Fibroblast of villous mesenchyme (primary cell): Measurements from ENCODE around the gene DOCK4. TPM values are rescaled to one million over a fixed set of nuclear protein-coding genes. Genes with fewer than 3 reads are reported as not detected.
A peak's percentile ranks its signal among the peaks of the same experiment; 100 is the strongest.

ENCODE experiments used
- DNase-seq: peaks from one replicate; pipeline ENCODE4 v3.0.0-alpha.2; 2010; ENCODE audit warnings: low read depth
- H3K4me3 ChIP-seq: 2 replicates; pipeline ENCODE4 v1.5.1; 2011; ENCODE audit warnings: low read depth, mild to moderate bottlenecking, low read length
- CTCF ChIP-seq: IDR thresholded peaks from 2 replicates; pipeline ENCODE4 v1.5.1; 2012; ENCODE audit warnings: low read depth, mild to moderate bottlenecking, low read length; ENCODE audit not compliant: insufficient read depth
- total RNA-seq: library from RNA; depleted of rRNA; stranded (reverse); fragments of >200 nt; gene quantifications from 2 replicates; pipeline ENCODE4 v1.2.3, GENCODE V29; 2012

DOCK4 gene
- total RNA-seq, 1 donor, result 43.6 TPM

DNA sequence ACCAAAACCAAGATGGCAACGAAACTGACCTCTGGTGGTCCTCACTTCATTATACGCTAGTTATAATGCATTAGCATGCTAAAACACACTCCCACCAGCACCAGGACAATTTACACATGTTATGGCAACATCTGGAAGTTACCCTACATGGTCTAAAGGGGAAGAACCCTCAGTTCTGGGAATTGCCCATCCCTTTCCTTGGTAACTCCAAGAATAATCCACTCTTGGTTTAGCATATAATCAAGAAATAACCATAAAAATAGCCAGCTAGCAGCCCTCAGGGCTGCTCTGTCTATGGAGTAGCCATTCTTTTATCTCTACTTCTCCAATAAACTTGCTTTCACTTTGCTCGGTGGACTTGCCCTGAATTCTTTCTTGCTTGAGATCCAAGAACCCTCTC lies 191.1 kb downstream of the DOCK4 start:
- TF ChIP-seq CTCF, result no peak
- no peak for DNase-seq
- H3K4me3 ChIP-seq, result no peak overlapping the region

GRCh38 chr7:112014347-112014746 lies 191.9 kb downstream of the DOCK4 start:
- DNase-seq, result no peak
- TF ChIP-seq CTCF, result no peak
- H3K4me3 ChIP-seq, result no peak overlapping the region

DNA sequence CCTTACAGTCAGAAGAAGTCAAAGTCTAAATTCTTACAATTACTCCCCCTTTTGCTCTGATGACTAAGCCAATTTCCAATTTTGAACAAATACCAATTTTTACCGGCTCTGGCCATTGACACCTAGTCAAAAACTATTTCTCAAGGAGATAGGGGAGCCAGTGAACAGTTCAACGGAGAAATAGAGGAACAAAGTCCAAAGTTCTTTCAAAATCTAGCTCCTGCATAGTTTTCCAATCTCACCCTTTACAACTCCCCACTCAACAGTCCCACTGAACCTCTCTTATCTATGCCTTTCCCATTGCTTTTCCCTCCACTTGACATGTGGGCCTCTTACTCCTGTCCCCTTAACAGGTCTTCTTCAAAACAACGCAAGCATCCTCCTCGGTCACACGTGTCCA lies 192.9 kb downstream of the DOCK4 start:
- no peak overlapping the region for H3K4me3 ChIP-seq
- no peak for DNase-seq
- TF ChIP-seq CTCF, result no peak

DNA sequence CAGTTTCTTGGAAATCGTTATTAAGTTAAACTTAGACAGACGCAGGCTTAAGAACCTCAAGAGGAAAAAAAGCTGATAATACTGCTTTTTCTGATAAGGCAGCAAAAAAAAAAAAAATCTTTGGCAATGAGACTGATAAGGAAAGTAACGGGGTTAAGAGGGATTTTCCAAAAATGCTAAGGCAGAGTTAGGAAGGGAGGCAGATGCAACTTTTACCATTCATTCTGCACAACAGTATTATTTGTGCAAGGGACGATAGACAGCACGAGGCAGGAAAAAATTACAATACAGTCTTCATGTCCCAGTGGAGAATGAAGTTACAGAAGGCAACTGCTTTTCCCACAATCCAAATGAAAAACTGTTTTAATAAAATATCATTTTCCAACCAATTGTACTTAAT lies 194.0 kb downstream of the DOCK4 start:
- DNase-seq, result no peak
- H3K4me3 ChIP-seq, result no peak overlapping the region
- no peak for TF ChIP-seq CTCF

- no peak for DNase-seq
- no peak overlapping the region for H3K4me3 ChIP-seq
- no peak for TF ChIP-seq CTCF
Observed at GRCh38 chr7:112010994-112011393, 195.2 kb downstream of the DOCK4 start.

DNA sequence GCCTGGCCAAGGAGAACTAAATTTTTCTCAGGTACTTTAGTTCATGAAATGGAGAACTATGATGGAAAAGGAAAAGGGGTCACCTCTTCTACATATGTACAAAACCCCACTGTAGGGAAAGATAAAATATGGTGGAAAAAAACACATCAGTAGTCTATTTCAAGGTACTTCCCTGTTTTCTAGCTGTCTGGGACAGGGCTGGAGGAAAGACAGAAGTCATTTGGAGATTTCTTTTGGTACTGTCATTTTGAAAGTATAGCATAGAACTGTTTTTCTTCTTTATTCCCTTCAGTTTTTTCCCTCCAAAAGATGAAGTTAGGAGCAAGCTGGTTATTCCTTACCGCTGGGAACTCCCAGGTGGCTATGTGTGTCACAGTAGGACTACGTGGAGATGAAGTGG lies 196.1 kb downstream of the DOCK4 start:
- H3K4me3 ChIP-seq, result no peak overlapping the region
- DNase-seq, result no peak
- no peak for TF ChIP-seq CTCF

DNA sequence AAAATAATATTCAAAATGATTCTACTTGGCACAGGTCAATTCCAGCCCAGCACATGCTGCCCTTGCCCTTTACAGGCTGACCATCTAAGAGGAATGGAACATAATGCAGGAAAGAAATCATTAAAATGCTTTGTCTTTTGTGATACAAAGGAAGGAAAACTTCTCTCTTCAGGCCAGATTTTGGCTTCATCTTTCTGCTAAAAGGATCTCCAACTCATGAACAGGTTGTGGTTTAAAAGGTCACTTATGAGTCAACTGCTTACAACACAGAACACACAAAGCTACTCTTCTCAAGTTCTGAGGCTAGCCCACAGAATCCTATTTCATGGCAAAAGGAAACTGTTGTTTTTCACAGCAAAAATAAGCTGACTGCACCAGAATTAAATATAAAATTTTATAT lies 197.1 kb downstream of the DOCK4 start:
- no peak overlapping the region for H3K4me3 ChIP-seq
- no peak for TF ChIP-seq CTCF
- peak; percentile 43 for DNase-seq
